Measurements from ENCODE around the gene TMEM176A.
"Not testable (repeated sequence)": the region's sequence is repeated elsewhere in the genome, so short reads cannot be mapped to it uniquely, and the experiment has no call there.

TMEM176A gene

DNA sequence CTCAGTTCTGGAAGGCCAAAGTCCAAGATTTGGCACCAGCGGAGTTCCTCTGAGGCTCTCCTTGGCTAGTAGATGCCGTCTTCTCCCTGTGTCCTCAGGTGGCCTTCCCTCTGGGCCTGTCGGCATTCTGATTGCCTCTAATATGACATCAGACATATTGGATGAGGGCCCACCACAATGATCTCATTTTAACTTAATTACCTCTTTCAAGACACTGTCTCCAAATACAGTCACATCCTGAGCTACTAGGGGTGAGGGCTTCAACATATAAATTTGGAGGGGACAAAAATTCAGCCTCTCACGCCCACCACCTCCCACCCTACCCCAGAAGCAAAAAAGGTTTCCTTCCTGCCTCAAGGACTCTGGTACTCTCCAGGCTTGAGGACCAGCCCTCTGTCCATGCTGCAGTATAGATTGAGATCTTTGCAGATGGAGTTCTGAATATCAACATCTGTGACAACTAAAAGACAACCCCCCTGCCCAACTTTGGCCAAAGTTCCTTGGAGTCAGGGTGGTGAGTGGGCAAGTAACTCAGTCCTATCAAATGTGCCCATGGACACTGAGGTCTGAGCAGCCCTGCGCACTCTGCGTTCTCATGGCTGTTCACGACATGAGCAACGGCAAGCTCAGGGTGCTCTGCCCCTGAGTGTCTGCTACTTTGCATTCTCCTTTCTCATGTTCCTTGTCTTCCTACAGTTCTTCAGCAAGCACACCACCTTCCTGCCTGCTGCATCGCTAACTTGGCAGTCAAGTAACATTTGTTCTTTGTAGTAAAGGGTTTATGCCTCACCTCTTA is 11.9 kb upstream of the TMEM176A start:
- DNase-seq (ENCODE audit: low read depth in 3 of 3): no peak

DNA sequence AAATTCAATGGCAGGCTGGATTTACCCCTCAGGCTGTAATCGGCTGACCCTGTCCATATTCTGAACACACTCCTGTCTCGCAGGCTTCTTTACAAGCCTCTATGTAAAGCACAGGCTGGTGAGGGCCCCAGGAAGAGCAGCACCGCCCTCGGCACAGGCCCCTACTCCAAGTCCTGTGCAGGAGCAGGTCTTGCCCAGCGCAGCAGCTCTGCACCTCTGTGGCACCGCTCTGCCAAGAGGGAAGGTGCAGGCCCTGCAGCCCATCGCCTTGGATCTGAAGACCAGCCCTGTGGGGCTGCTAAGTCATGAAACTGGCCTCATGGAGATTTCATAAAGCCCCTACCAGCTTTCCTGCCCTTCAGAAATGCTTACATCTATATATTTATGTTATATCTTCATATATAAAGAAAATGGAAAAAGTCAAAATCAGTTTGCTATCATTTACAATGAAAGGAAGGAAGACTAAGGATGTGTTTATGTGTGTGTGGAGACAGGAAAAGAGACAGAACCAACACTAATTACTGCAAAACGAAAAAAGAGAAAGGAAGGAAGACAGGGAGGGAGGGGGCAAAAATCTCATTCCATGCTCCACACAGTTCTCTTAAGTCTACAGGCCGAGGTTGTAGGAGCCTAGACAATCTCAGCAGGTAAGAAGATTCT is 10.0 kb upstream of the TMEM176A start:
- DNase-seq (ENCODE audit: low read depth in 3 of 3): no peak

DNA sequence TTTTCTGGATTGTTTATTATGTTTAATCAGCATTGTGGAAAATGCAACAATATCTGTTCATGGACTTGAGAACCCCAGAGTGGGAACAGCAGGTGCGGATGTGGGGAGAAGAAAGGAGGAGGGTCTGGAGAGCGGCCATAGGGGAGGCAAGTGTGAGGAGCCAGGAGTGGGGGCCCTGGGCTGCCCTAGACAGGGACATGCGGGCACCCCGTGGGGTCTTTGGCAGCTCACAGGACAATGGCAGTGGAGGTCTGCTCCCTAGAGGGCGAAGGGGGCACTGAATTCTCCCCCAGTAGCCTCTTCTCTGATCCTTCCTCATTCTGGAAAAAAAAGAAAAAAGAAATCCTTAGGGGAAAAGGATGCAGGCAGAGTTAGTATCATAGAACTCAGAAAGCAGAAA is 9.3 kb upstream of the TMEM176A start:
- DNase-seq (ENCODE audit: low read depth in 3 of 3): no peak

- no peak for DNase-seq (ENCODE audit: low read depth in 3 of 3)
Observed at GRCh38 chr7:150791746-150792452, 8.7 kb upstream of the TMEM176A start.

DNA sequence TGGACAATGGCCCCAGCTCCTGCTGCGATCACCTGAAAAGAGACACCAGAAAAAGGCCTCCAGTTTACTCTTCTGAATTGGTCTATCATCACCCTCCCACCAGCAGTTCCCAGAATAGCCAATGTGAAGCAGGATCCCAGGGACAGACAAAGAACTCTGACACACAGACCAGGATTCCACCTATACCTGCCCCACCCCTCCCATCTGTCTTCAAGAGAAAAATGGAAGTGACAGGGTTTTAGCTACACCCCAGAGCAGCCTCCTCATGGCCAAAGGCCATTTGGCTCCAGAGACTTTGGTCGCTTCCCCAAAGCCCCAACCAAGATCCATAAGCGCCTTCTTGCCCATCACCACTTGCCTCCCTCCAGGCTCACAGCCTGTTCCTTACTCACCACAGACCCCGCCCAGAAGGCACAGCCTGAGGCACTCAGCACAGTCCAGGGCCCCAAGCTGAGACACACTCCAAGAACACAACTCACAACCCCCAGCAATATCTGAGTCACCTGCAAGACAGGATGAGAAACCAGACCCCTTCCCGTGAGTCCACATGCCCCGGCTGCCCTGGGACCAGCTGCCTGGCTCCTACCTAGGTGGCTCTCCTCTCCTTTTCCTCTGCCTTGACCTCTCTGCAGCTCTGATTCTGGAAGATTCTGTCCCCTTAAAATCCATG is 6.9 kb upstream of the TMEM176A start:
- no peak for DNase-seq (ENCODE audit: low read depth in 3 of 3)

DNA sequence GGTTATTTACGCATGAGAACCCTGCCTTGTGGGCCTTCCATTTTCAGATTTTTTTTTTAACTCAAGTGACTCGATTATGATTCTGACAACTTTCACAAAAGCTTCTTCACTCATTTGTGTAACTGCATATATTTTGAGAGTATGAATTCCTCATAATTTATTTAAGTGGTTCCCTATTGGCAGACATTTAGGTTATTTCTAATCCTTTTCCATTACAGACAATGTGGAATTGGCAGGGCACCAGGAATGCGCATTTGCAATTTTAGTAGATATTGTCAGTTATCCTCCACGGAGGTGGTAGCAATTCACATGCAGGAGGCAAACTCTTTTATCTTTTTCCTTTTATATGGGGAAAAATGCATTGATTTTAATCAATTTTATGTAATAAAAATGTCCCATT is 2.9 kb upstream of the TMEM176A start:
- no peak for DNase-seq (ENCODE audit: low read depth in 3 of 3)

DNA sequence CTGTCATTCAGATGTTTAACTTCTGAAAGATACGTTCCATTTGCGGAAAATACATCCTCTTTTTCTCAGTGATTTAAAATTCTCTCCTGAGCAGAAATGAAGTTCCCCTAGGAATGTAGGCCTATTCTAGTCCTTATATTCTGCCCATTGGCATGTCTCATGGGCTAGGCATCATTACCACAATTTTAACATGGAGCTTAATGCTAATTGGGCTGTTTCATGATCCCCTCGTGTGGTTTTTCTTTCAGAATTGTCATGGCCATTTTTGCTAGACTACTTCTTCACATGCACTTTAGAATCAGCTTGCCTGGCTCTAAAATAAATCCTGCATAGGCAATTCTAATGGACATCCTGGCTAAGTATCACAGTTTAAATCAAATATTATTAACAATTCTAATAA is 1.4 kb upstream of the TMEM176A start:
- DNase-seq (ENCODE audit: low read depth in 3 of 3): no peak

DNA sequence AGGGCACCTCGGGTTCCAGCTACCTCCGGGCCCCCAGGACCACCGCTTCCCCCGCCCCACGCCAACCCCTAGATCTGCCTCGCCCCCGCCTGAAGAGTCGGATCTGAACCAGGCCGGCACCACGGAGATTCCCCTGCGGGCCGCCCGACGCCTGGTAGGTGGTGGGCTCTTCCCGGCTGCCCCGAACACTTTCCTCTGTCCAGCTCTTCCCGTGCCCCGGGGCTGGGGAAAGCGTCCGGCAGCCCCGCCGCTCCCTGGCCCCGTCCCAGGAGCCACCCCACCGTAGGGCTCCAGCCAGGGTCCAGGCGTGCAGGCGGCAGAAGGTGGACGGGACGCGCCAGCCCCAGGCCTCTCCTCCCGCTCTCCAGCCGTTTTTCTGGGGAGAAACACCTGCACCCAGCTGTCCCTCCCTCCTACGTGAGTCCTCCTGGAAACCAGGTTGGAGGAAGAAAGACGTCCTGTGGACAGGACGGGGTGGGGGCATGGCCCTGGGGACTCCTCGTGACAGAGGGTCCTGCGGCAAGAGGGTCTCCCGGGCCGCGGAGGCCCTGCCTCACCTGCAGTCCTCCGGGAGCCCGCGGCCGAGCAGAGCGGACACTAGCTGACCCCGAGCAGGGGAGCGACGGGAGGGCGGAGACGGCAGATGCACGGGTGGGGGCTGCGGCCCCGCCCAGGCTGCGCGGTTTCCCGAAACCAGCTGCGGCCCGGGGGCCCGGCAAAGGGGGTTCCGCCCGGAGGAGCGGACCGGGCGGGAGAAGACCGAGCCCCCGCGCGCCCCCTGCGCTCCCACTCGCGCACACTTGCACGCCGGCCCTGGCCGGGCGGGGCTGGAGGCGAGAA is 608 bp upstream of the TMEM176A start, which contains the start of gene TMEM176B:
TMEM176B (minus strand) TSS at position 624 of the 840 bp plus-strand sequence. CDS start 3,795 bp downstream, outside the sequence.
- no peak for DNase-seq (ENCODE audit: low read depth in 3 of 3)

GRCh38 chr7:150801242-150801945 is 825 bp downstream of the TMEM176A start:
- DNase-seq (ENCODE audit: low read depth in 3 of 3): no peak

DNA sequence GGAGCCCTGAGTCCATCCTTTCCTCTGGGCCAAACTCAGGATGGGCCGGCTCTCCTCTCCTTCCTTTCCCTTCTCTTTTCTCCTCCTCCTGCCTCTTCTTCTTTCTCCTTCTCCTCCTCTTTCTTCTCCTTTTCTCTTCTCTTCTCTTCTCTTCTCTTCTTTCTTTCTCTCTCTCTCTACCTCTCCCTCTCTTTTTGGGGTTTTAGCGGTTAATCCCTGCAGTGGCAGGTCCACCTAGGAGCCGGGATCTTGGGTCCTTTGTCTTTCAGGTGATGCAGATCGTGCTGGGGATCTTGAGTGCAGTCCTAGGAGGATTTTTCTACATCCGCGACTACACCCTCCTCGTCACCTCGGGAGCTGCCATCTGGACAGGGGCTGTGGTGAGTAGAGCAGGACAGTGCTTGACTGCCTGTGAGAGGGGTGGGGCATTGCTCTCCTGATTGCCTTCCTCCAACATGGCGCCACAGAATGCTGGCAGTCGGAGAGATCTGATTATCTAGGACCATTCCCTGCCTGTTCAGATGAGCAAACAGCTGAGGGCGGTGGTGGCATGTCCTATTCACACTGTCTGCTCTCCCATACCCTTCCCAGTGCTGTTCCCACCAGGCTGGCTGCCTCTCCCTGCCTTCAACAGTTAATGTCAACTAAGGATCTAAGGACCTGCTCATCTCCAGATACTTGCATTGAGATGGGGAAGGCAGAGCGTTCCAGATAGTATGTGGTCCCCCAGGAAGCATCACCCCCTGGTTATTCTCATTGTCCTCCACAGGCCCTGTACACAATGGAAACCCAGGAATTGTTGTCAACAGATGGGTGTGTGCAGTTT is 1.6 kb downstream of the TMEM176A start:
- no peak for DNase-seq (ENCODE audit: low read depth in 3 of 3)

GRCh38 chr7:150803161-150803860 is 2.7 kb downstream of the TMEM176A start:
- no peak for DNase-seq (ENCODE audit: low read depth in 3 of 3)

DNA sequence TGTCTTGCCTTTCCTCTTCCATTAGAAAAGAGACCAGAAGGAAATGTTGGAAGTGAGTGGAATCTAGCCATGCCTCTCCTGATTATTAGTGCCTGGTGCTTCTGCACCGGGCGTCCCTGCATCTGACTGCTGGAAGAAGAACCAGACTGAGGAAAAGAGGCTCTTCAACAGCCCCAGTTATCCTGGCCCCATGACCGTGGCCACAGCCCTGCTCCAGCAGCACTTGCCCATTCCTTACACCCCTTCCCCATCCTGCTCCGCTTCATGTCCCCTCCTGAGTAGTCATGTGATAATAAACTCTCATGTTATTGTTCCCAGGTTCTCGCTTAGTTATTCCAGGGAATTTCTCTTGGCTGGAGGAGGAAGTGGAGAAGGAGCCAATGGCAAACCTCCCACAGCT is 4.2 kb downstream of the TMEM176A start:
- DNase-seq (ENCODE audit: low read depth in 3 of 3): no peak

GRCh38 chr7:150805864-150806263 is 5.3 kb downstream of the TMEM176A start:
- no peak for DNase-seq (ENCODE audit: low read depth in 3 of 3)

DNA sequence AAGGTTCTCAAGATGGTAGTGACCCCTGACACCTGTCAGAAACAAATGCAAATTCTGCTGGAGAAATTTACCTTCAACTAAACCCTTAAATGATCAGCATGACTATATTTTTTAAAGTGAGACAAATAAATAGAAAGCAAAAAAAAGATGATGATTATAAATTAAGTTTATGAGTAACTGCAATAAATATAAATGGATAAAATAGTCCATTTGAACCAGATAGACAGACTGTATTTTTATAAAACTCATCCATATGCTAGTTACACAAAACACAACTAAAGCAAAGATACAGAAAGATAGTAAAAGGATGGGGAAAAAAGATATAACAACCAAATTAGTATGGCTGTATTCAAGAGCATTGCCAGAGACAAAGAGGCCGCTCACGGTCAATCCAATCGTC is 5.9 kb downstream of the TMEM176A start:
- DNase-seq (ENCODE audit: low read depth in 3 of 3): no peak

- DNase-seq (ENCODE audit: low read depth in 3 of 3): no peak
Observed at GRCh38 chr7:150806863-150807262, 6.3 kb downstream of the TMEM176A start.

DNA sequence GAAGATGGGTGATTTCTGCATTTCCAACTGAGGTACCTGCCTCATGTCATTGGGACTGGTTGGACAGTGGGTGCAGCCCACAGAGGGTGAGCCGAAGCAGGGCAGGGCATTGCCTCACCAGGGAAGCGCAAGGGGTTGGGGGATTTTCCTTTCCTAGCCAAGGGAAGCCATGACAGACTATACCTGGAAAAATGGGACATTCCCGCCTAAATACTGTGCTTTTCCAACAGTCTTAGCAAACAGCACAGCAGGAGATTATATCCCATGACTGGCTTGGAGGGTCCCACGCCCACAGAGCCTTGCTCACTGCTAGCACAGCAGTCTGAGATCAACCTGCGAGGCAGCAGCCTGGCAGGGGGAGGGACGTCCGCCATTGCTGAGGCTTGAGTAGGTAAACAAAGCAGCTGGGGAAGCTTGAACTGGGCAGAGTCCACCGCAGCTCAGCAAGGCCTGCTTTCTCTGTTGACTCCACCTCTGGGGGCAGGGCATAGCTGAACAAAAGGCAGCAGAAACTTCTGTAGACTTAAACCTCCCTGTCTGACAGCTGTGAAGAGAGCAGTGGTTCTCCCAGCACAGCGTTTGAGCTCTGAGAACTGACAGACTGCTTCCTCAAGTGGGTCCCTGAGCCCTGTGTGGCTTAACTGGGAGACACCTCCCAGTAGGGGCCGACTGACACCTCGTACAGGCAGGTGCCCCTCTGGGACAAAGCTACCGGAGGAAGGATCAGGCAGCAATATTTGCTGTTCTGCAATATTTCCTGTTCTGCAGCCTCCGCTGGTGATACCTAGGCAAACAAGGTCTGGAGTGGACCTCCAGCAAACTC is 7.3 kb downstream of the TMEM176A start:
- DNase-seq (ENCODE audit: low read depth in 3 of 3): not testable (repeated sequence)

GRCh38 chr7:150814328-150815001 is 13.9 kb downstream of the TMEM176A start:
- DNase-seq (ENCODE audit: low read depth in 3 of 3): no peak

- DNase-seq (ENCODE audit: low read depth in 3 of 3): no peak
Observed at GRCh38 chr7:150818971-150819370, 18.4 kb downstream of the TMEM176A start.
